ENCODE results near the gene ANG. TPM values are rescaled to one million over a fixed set of nuclear protein-coding genes. Genes with fewer than 3 reads are reported as not detected.
A peak's percentile ranks its signal among the peaks of the same experiment; 100 is the strongest.

ANG gene
- total and polyA plus RNA-seq, 9 of the 15 experiments (the other 6 are each of a cell fraction or from before 2014, with no cell fraction given) = 0.21 to 0.73 (median 0.34) TPM; not detected in 4

DNA sequence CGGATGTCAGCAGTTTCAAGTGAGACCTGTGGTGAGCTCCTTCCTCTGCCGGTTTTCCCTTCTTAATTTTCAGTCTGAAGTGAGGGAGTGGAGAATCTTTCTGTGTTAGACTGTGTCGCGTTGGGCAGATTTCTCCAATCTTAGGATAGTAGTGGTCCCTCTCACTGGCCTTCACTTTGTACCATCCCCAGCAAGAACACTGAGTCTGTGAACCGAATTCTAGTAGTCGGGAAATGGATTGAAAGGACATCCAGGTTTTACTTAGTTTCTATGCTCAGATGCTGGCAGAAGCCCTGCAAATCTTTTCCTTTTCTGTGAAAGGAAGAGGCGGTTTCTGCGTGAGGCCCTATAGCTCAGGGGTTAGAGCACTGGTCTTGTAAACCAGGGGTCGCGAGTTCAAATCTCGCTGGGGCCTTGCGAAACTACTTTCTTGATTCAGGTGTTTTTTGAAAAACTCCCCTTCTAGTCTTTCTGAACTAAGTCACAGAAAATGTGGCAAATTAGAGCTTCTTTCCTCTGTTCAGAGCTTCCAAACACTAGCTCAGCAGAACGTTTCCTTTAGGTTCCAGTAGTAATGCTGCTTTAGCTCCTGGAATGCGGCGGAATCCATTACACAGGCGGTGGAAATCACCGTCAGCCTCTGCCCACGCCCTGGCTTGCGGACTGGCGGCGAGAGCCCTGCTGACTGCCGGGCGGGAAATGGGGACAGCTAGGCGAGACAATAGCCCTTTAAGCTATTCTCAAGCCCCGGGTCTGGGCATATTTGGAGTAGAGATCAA is 7.0 kb upstream of the ANG start (continued):
- TF ChIP-seq PKNOX1 (IDR thresholded peaks at IDR 0.05) = no peak
- TF ChIP-seq, protein P1, sequence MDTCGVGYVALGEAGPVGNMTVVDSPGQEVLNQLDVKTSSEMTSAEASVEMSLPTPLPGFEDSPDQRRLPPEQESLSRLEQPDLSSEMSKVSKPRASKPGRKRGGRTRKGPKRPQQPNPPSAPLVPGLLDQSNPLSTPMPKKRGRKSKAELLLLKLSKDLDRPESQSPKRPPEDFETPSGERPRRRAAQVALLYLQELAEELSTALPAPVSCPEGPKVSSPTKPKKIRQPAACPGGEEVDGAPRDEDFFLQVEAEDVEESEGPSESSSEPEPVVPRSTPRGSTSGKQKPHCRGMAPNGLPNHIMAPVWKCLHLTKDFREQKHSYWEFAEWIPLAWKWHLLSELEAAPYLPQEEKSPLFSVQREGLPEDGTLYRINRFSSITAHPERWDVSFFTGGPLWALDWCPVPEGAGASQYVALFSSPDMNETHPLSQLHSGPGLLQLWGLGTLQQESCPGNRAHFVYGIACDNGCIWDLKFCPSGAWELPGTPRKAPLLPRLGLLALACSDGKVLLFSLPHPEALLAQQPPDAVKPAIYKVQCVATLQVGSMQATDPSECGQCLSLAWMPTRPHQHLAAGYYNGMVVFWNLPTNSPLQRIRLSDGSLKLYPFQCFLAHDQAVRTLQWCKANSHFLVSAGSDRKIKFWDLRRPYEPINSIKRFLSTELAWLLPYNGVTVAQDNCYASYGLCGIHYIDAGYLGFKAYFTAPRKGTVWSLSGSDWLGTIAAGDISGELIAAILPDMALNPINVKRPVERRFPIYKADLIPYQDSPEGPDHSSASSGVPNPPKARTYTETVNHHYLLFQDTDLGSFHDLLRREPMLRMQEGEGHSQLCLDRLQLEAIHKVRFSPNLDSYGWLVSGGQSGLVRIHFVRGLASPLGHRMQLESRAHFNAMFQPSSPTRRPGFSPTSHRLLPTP (IDR thresholded peaks at IDR 0.05; ENCODE audit: borderline replicate concordance, extremely low read depth, insufficient read length) = peak; percentile 73
- TF ChIP-seq NCOR1 (IDR thresholded peaks at IDR 0.05) = no peak
- no peak for TF ChIP-seq ZNF12 (CRISPR knock-in tag; IDR thresholded peaks at IDR 0.05)
- no peak for TF ChIP-seq YBX1 (IDR thresholded peaks at IDR 0.05)
- TF ChIP-seq RBM15 (IDR thresholded peaks at IDR 0.05; ENCODE audit: insufficient read depth, low read length) = no peak
- peak; percentile 29 to 86; a peak in 1 of 4 replicates for TF ChIP-seq TBL1XR1 (IDR thresholded peaks at IDR 0.05; ENCODE audit: low read length in 2 of 2)
- no peak for TF ChIP-seq FIP1L1 (IDR thresholded peaks at IDR 0.05; ENCODE audit: low read depth, low read length, poor library complexity, severe bottlenecking)
- no peak for TF ChIP-seq ZFPM2 (CRISPR knock-in tag; IDR thresholded peaks at IDR 0.05)
- TF ChIP-seq HSF4 (CRISPR knock-in tag; IDR thresholded peaks at IDR 0.05; ENCODE audit: borderline replicate concordance) = no peak
- TF ChIP-seq PHF21A (IDR thresholded peaks at IDR 0.05; ENCODE audit: borderline replicate concordance, low read depth) = no peak
- peak; percentile 98 for TF ChIP-seq C11orf30 (IDR thresholded peaks at IDR 0.05; ENCODE audit: low read depth)
- no peak for TF ChIP-seq MCM5 (IDR thresholded peaks at IDR 0.05; ENCODE audit: low read depth)
- TF ChIP-seq RBBP5 (IDR thresholded peaks at IDR 0.05; ENCODE audit: borderline replicate concordance, insufficient read depth, low read length, poor library complexity, severe bottlenecking) = peak; percentile 16
- TF ChIP-seq, protein P2, sequence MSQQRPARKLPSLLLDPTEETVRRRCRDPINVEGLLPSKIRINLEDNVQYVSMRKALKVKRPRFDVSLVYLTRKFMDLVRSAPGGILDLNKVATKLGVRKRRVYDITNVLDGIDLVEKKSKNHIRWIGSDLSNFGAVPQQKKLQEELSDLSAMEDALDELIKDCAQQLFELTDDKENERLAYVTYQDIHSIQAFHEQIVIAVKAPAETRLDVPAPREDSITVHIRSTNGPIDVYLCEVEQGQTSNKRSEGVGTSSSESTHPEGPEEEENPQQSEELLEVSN (IDR thresholded peaks at IDR 0.05; ENCODE audit: borderline replicate concordance in 1 of 2, extremely low read depth in 1 of 2, insufficient read depth in 1 of 2, insufficient read length in 1 of 2, low read depth in 1 of 2, low read length in 1 of 2, poor library complexity in 1 of 2, severe bottlenecking in 1 of 2) = peak in 1 of 2 experiments; percentile 31
- no peak for TF ChIP-seq MTA3 (IDR thresholded peaks at IDR 0.05; ENCODE audit: borderline replicate concordance)
- peak in 1 of 2 experiments; percentile 47; a peak in 1 of 4 replicates for TF ChIP-seq FOXK2 (conservative IDR thresholded peaks at IDR 0.05 in 1 of 2, IDR thresholded peaks at IDR 0.05 in 1 of 2; ENCODE audit: low read depth in 2 of 2)
- peak; percentile 4 for TF ChIP-seq ZFP36 (IDR thresholded peaks at IDR 0.05; ENCODE audit: low read depth, low read length, partially characterized antibody)
- no peak for TF ChIP-seq TAF1 (IDR thresholded peaks at IDR 0.05; ENCODE audit: control insufficient read depth, extremely low read depth, insufficient read depth, low read length, severe bottlenecking)
- TF ChIP-seq ZSCAN29 (IDR thresholded peaks at IDR 0.05) = peak; percentile 15; the same call in 1 of the 2 replicates
- TF ChIP-seq MBD2 (IDR thresholded peaks at IDR 0.05; ENCODE audit: borderline replicate concordance, low read depth) = no peak
